Gastroesophageal sphincter (tissue), 3 donors: ENCODE results near the gene TRIM54.

Experiments used
- CTCF ChIP-seq, 4 experiments: fragments of 200-600 bp in 2 of 4; fragments of 450-650 bp in 2 of 4; sonication (generic) in 1 of 4; IDR thresholded peaks; one replicate each; pipeline ENCODE4 v1.5.1; 2017 to 2019; ENCODE audit warnings: antibody characterized with exemption in 4 of 4, mild to moderate bottlenecking in 2 of 4, moderate library complexity in 2 of 4
- EP300 ChIP-seq: sonication (generic); formaldehyde crosslinking; IDR thresholded peaks from one replicate; pipeline ENCODE4 v1.6.1; 2017; ENCODE audit warnings: antibody characterized with exemption, mild to moderate bottlenecking
- POLR2A ChIP-seq, 2 donors: fragments of 450-650 bp; IDR thresholded peaks; one replicate each; pipeline ENCODE4 v1.6.1; 2017; ENCODE audit warnings: antibody characterized with exemption in 2 of 2, mild to moderate bottlenecking in 2 of 2, moderate library complexity in 1 of 2
- POLR2AphosphoS5 ChIP-seq: sonication (generic); formaldehyde crosslinking; IDR thresholded peaks from one replicate; pipeline ENCODE4 v1.6.1; 2017; ENCODE audit warnings: antibody characterized with exemption

- no peak for TF ChIP-seq CTCF (IDR thresholded peaks at IDR 0.05)
- TF ChIP-seq POLR2AphosphoS5, result no peak
- TF ChIP-seq POLR2A (IDR thresholded peaks at IDR 0.05), result no peak
- no peak for TF ChIP-seq EP300
These were observed 14.3 kb downstream of the TRIM54 start for GRCh38 chr2:27296481-27296880.
